ENCODE results near the gene HOPX.
"Not testable (repeated sequence)": the region's sequence is repeated elsewhere in the genome, so short reads cannot be mapped to it uniquely, and the experiment has no call there.

HOPX gene

GRCh38 chr4:56688094-56688647, 7.1 kb upstream of the HOPX start:
- no peak for DNase-seq (ENCODE audit: low spot score)

- DNase-seq (ENCODE audit: low spot score) = no peak
Measured at GRCh38 chr4:56686537-56687231, 5.6 kb upstream of the HOPX start.

GRCh38 chr4:56684320-56685050, 3.4 kb upstream of the HOPX start:
- no peak for DNase-seq (ENCODE audit: low spot score)

- DNase-seq (ENCODE audit: low spot score) = no peak
Measured at GRCh38 chr4:56683455-56683854, 2.4 kb upstream of the HOPX start.

GRCh38 chr4:56681853-56682525, 893 bp upstream of the HOPX start:
- no peak for DNase-seq (ENCODE audit: low spot score)

GRCh38 chr4:56680266-56680665, 830 bp downstream of the HOPX start:
- DNase-seq (ENCODE audit: low spot score) = no peak

- DNase-seq (ENCODE audit: low spot score) = no peak
Measured at GRCh38 chr4:56677711-56678110, 3.4 kb downstream of the HOPX start.

- DNase-seq (ENCODE audit: low spot score) = no peak
Measured at GRCh38 chr4:56674984-56675383, 6.1 kb downstream of the HOPX start.

- DNase-seq (ENCODE audit: low spot score) = no peak
Measured at GRCh38 chr4:56671860-56672259, 9.2 kb downstream of the HOPX start.

- DNase-seq (ENCODE audit: low spot score) = no peak
Measured at GRCh38 chr4:56671373-56671772, 9.7 kb downstream of the HOPX start.

- no peak for DNase-seq (ENCODE audit: low spot score)
Measured at GRCh38 chr4:56668267-56668666, 12.8 kb downstream of the HOPX start.

GRCh38 chr4:56667396-56667795, 13.7 kb downstream of the HOPX start:
- DNase-seq (ENCODE audit: low spot score) = not testable (repeated sequence)

- DNase-seq (ENCODE audit: low spot score) = no peak
Measured at GRCh38 chr4:56666279-56666678, 14.8 kb downstream of the HOPX start.

GRCh38 chr4:56665781-56666180, 15.3 kb downstream of the HOPX start:
- DNase-seq (ENCODE audit: low spot score) = no peak

GRCh38 chr4:56662782-56663468, 18.2 kb downstream of the HOPX start:
- no peak for DNase-seq (ENCODE audit: low spot score)

- no peak for DNase-seq (ENCODE audit: low spot score)
Measured at GRCh38 chr4:56659946-56660345, 21.1 kb downstream of the HOPX start.

- DNase-seq (ENCODE audit: low spot score) = no peak
Measured at GRCh38 chr4:56658528-56658927, 22.6 kb downstream of the HOPX start.

- DNase-seq (ENCODE audit: low spot score) = no peak
Measured at GRCh38 chr4:56657818-56658217, 23.3 kb downstream of the HOPX start.

GRCh38 chr4:56657128-56657527, 24.0 kb downstream of the HOPX start:
- no peak for DNase-seq (ENCODE audit: low spot score)

GRCh38 chr4:56656346-56656643, 24.8 kb downstream of the HOPX start:
- DNase-seq (ENCODE audit: low spot score) = peak; percentile 59

GRCh38 chr4:56655627-56656345, 25.3 kb downstream of the HOPX start:
- no peak for DNase-seq (ENCODE audit: low spot score)

GRCh38 chr4:56655209-56655626, 25.9 kb downstream of the HOPX start:
- DNase-seq (ENCODE audit: low spot score) = no peak

All from CD4-positive, alpha-beta T cell treated with Interleukin-2 at 100 ng/mL for 4 hours (primary cell).